ENCODE results near the gene SLAIN2.

Gene SLAIN2

GRCh38 chr4:48475770-48476169 lies 134.4 kb downstream of the SLAIN2 start:
- no peaks in the 10 kb centered on the region for H3K9me3 ChIP-seq (replicated peaks; ENCODE audit: low read length)
- H3K9ac ChIP-seq (ENCODE audit: low read depth, low read length): no peak overlapping the region
- H3K4me2 ChIP-seq (ENCODE audit: low read length): no peak overlapping the region
- peaks cover under 1% of the 10 kb centered on the region for H3K4me1 ChIP-seq (ENCODE audit: control insufficient read depth, insufficient read depth, low read length)
- no peaks in the 10 kb centered on the region for H3K36me3 ChIP-seq (ENCODE audit: insufficient read depth, low read length)
- peaks cover 4% of the 10 kb centered on the region for H3K27me3 ChIP-seq (ENCODE audit: control insufficient read depth, insufficient read depth, low read length)
- H3K4me3 ChIP-seq (ENCODE audit: low read length): no peak overlapping the region

Measured in skeletal muscle satellite cell (primary cell).